Islet precursor cell (in vitro differentiated cells): ENCODE data around the gene SEMA7A.
A peak's percentile ranks its signal among the peaks of the same experiment; 100 is the strongest.
"Not testable (repeated sequence)": the region's sequence is repeated elsewhere in the genome, so short reads cannot be mapped to it uniquely, and the experiment has no call there.

Experiments used
- DNase-seq: peaks from one replicate; pipeline ENCODE4 v3.0.0-alpha.2; 2018

The SEMA7A gene

GRCh38 chr15:74369084-74369745, 64.5 kb downstream of the SEMA7A start:
- no peak for DNase-seq

- no peak for DNase-seq
These were observed 65.6 kb downstream of the SEMA7A start for GRCh38 chr15:74368121-74368520.

GRCh38 chr15:74367296-74367854, 66.4 kb downstream of the SEMA7A start, which contains the start of gene CYP11A1:
TSS of gene CYP11A1 (minus strand) at chr15:74367646. CDS start at chr15:74367585, 61 bp downstream.
- no peak for DNase-seq

GRCh38 chr15:74365598-74366445, 67.9 kb downstream of the SEMA7A start:
- DNase-seq = peak; percentile 89

GRCh38 chr15:74364936-74365597, 68.7 kb downstream of the SEMA7A start:
- DNase-seq = peak; percentile 77

GRCh38 chr15:74362482-74362881, 71.3 kb downstream of the SEMA7A start:
- DNase-seq = no peak

GRCh38 chr15:74360855-74361254, 72.9 kb downstream of the SEMA7A start:
- not testable (repeated sequence) for DNase-seq

- DNase-seq = not testable (repeated sequence)
These were observed 74.4 kb downstream of the SEMA7A start for GRCh38 chr15:74359376-74359775.
